ENCODE results near the gene CAPZA3. TPM values are rescaled to one million over a fixed set of nuclear protein-coding genes. Genes with fewer than 3 reads are reported as not detected.
"Not testable (repeated sequence)": the region's sequence is repeated elsewhere in the genome, so short reads cannot be mapped to it uniquely, and the experiment has no call there.

Gene CAPZA3
- total and polyA plus RNA-seq, 10 of the 15 experiments (the other 5 are each of a cell fraction or from before 2014, with no cell fraction given), result not detected

GRCh38 chr12:18782827-18783226 lies 44.9 kb downstream of the CAPZA3 start:
- ChIA-PET SMC1A (ENCODE audit: uncharacterized antibody, unreplicated experiment) (interaction anchor here (0.6 kb wide), 1 partner anchor 888 kb away, joined by 4 read pairs; no protein-coding TSS in a partner anchor), RAD21 (ENCODE audit: unreplicated experiment) (no interaction called here), POLR2A (no interaction called here), CTCF (no interaction called here)
- no peak for DNase-seq (ENCODE audit: low read depth, low spot score)
- Histone ChIP-seq H3K9ac (ENCODE audit: control insufficient read depth, insufficient read depth, low read length) (no peak overlapping the region), H3K4me1 (ENCODE audit: control insufficient read depth, insufficient read depth, low read length) (no peaks in the 10 kb centered on the region), H3K9me3 (replicated peaks; ENCODE audit: control insufficient read depth, insufficient read depth, low read length) (no peaks in the 10 kb centered on the region), H2AFZ (ENCODE audit: control insufficient read depth, low read depth, low read length) (no peak overlapping the region), H3K4me3 (no peak overlapping the region), H3K4me2 (ENCODE audit: control insufficient read depth, insufficient read depth) (no peak overlapping the region), H3K27me3 (replicated peaks in 1 of 2; ENCODE audit: control insufficient read depth in 2 of 2, insufficient read depth in 2 of 2, low read length in 1 of 2) (no peaks in the 10 kb centered on the region), H3K36me3 (ENCODE audit: control insufficient read depth in 2 of 2, insufficient read depth in 2 of 2, low read length in 1 of 2) (no peaks in the 10 kb centered on the region), H3K27ac (ENCODE audit: control insufficient read depth, insufficient read depth) (no peak overlapping the region), H3K79me2 (ENCODE audit: control insufficient read depth, insufficient read depth, low read length) (no peaks in the 10 kb centered on the region), H4K20me1 (ENCODE audit: control insufficient read depth, insufficient read depth) (no peaks in the 10 kb centered on the region)
- intact Hi-C loops (cut with micrococcal nuclease; ENCODE audit: unreplicated experiment) (no loop called here), in situ Hi-C loops (cut with MboI) (no loop called here)
- TF ChIP-seq TCF12 (IDR thresholded peaks at IDR 0.05; ENCODE audit: low read depth, low read length), result no peak
- TF ChIP-seq SMARCA5 (IDR thresholded peaks at IDR 0.05), result no peak
- TF ChIP-seq ZSCAN29 (IDR thresholded peaks at IDR 0.05), result no peak
- TF ChIP-seq POLR2AphosphoS5 (IDR thresholded peaks at IDR 0.05; ENCODE audit: low read length), result no peak
- no peak for TF ChIP-seq ZNF24 (IDR thresholded peaks at IDR 0.05)
- WGBS (ENCODE audit: insufficient coverage, insufficient replicate concordance, low lambda C conversion rate, missing lambda C conversion rate), result 0% methylated on average over 2 of the region's 2 CpGs
- FAIRE-seq, result no peak
- BruUV-seq (replicated peaks), result no TSS peak
- no peak for ATAC-seq

- 19% methylated on average over 8 of the region's 8 CpGs for WGBS (ENCODE audit: insufficient coverage, insufficient replicate concordance, low lambda C conversion rate, missing lambda C conversion rate)
- RAD21 ChIA-PET (ENCODE audit: unreplicated experiment); SMC1A ChIA-PET (ENCODE audit: uncharacterized antibody, unreplicated experiment): not testable (repeated sequence)
Observed at GRCh38 chr12:18785465-18785864, 47.5 kb downstream of the CAPZA3 start.

More at GRCh38 chr12:18785465-18785864, 47.5 kb downstream of the CAPZA3 start:
- CTCF ChIA-PET; H3K4me1 ChIP-seq (ENCODE audit: control insufficient read depth, insufficient read depth, low read length); in situ Hi-C loops (cut with MboI); H3K9ac ChIP-seq (ENCODE audit: control insufficient read depth, insufficient read depth, low read length); H3K79me2 ChIP-seq (ENCODE audit: control insufficient read depth, insufficient read depth, low read length); H3K27ac ChIP-seq (ENCODE audit: control insufficient read depth, insufficient read depth); DNase-seq (ENCODE audit: low read depth, low spot score); BruUV-seq (replicated peaks); H3K4me3 ChIP-seq; H3K27me3 ChIP-seq (replicated peaks in 1 of 2; ENCODE audit: control insufficient read depth in 2 of 2, insufficient read depth in 2 of 2, low read length in 1 of 2); POLR2A ChIA-PET; intact Hi-C loops (cut with micrococcal nuclease; ENCODE audit: unreplicated experiment); H2AFZ ChIP-seq (ENCODE audit: control insufficient read depth, low read depth, low read length); ATAC-seq; H4K20me1 ChIP-seq (ENCODE audit: control insufficient read depth, insufficient read depth); FAIRE-seq; H3K36me3 ChIP-seq (ENCODE audit: control insufficient read depth in 2 of 2, insufficient read depth in 2 of 2, low read length in 1 of 2); H3K4me2 ChIP-seq (ENCODE audit: control insufficient read depth, insufficient read depth); H3K9me3 ChIP-seq (replicated peaks; ENCODE audit: control insufficient read depth, insufficient read depth, low read length): not testable (repeated sequence)

Other genes with a start within 250 kb of the CAPZA3 start
- gene PLCZ1, start 107 bp upstream of the CAPZA3 start, total RNA-seq (2014; rRNA removed), result not detected in 2 replicates
- not detected in 2 replicates for gene PLCZ1, start 107 bp upstream of the CAPZA3 start, total RNA-seq (2014; rRNA removed; fragmentation: Illumina TruSeq; extraction: Trizol)
- not detected in 2 replicates for gene PLCZ1, start 107 bp upstream of the CAPZA3 start, total RNA-seq (2021)
- not detected in 2 replicates for gene PLCZ1, start 107 bp upstream of the CAPZA3 start, polyA plus RNA-seq (2011; rRNA removed)
- gene PLCZ1, start 107 bp upstream of the CAPZA3 start, polyA plus RNA-seq (2014; fragmentation: Illumina TruSeq; extraction: Trizol), result not detected in 2 replicates
- gene PLCZ1, start 107 bp upstream of the CAPZA3 start, polyA plus RNA-seq (2014; fragmentation: Nextera tagmentation; extraction: Ambion mirVana), result not detected
- gene PLCZ1, start 107 bp upstream of the CAPZA3 start, polyA plus RNA-seq (2014; rRNA removed), result not detected in 2 replicates
- gene PLCZ1, start 107 bp upstream of the CAPZA3 start, polyA plus RNA-seq (2016; fragmentation: Nextera tagmentation; extraction: Ambion mirVana), result not detected

Measured in GM12878 (cell line).